ENCODE data around the gene MDFI.

GRCh38 chr6:41697861-41698781 is 59.9 kb downstream of the MDFI start:
- TF ChIP-seq CTCF (IDR thresholded peaks at IDR 0.05) (no peak), ZFX (IDR thresholded peaks at IDR 0.05; ENCODE audit: borderline replicate concordance) (no peak)
